HG02763 (cell line): ENCODE data around the gene GPC6.

Experiments used
- ATAC-seq: cut with Tn5 transposase; IDR thresholded peaks from one replicate; pipeline ENCODE4 v1.9.1; 2021; ENCODE audit warnings: mild to moderate bottlenecking, moderate library complexity; ENCODE audit not compliant: unreplicated experiment

GPC6 gene

DNA sequence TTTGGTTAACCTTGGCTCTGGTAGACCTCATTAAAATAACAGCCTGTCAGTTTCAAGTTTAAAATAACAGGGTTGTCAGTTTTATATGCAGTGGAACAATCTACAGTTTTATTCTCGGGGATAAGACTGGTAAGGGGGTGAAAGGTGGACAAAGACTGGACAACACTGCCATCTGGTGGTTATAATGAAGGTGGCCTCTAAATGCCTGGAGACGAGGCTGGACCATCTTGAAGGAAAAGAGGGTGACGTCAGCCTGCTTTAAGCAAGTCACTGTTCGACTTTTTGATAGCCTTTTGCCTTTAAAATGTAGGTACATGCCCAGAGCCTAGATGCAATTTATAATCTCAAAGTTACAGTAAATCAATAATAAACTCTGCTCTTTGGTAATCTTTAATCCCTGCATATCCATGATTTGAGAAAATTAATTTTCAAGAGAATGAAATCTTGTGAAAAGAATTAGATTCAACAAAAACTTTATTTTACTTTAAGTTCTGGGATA is 1135.9 kb downstream of the GPC6 start:
- peak; percentile 95 for ATAC-seq

GRCh38 chr13:94366677-94367076 is 1140.1 kb downstream of the GPC6 start:
- ATAC-seq, result no peak

DNA sequence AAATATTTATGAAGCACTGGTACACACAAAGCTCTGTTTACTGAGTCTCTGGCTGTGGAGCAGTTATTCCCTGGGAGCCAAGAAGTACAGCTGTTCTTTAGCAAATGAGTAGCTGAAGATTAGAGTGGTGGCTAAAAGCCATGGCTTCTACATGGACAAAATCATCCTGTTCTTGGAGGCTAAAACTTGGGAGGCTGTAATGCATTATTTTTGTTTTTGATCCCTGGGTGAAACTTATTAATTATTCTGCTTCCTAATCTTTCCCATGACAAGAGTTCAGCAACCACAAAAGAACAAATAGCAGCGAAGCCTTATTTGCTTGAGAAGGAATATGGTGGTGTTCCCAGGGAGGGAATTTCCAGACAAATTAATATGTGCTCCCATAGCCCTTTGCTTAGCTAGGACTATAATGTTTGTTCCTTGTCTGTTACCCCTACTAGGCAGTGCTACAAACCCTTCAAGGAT is 1143.4 kb downstream of the GPC6 start:
- ATAC-seq, result no peak

GRCh38 chr13:94371855-94372254 is 1145.2 kb downstream of the GPC6 start:
- ATAC-seq, result no peak

DNA sequence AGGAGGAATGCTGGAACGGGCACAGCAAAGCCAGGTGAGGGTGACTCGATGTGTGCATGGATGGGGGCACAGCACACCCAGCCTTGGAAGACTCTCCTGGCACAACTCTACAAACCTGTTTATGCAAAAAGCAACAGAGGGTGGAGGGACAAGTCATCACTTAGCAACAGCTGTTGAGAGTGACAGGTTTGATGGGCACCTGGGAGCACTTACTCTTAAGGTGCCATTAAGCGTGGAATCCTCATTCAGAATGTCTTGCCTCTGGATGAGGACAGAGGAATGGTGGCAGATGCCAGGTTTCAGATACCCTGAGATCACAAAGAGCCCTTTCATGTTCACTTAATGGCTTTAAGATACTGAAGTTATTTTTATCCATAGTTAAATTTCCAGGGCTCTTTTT is 1155.9 kb downstream of the GPC6 start:
- no peak for ATAC-seq

GRCh38 chr13:94382960-94383359 is 1156.4 kb downstream of the GPC6 start:
- no peak for ATAC-seq

- no peak for ATAC-seq
These were observed 1157.8 kb downstream of the GPC6 start for GRCh38 chr13:94384231-94384905.

DNA sequence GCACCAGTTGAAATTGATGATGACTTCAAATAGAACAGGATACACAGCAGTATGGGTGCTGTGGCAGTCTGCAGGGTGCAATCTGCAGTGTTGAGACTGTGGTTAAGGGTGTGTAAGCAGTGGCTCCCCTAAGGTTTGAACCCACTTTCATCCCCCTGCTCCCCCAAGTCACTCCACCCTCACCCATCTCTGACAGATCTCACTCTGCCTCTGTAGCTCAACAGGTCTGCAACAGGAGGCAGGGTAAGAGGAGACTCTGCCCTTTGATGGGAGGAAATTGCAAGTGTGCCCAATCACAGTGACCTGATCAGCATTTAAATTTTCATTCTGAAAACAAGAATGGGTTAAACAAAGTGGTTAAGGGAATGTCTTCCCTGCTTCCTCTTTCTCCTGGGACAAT is 1160.4 kb downstream of the GPC6 start:
- no peak for ATAC-seq

- no peak for ATAC-seq
These were observed 1163.2 kb downstream of the GPC6 start for GRCh38 chr13:94389604-94390351.

DNA sequence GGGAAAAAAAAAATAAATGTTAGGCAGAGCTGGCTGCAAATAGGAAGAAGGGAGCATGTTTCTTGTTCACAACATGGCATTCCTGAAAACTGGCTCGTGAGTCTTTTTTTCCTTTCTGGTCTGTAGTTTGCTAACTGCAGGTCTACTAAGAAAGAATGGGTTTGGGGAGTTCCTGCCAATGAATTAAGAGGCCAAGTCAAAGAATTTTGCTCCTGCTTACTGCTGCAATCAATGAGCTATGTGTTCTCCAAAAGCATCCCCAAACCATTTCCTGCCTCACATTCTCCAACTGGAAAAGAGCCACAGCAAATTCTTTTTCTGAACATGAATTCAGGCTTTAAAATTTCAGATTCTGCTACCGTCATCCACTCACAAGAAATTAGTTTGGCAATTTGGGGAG is 1164.3 kb downstream of the GPC6 start:
- no peak for ATAC-seq

DNA sequence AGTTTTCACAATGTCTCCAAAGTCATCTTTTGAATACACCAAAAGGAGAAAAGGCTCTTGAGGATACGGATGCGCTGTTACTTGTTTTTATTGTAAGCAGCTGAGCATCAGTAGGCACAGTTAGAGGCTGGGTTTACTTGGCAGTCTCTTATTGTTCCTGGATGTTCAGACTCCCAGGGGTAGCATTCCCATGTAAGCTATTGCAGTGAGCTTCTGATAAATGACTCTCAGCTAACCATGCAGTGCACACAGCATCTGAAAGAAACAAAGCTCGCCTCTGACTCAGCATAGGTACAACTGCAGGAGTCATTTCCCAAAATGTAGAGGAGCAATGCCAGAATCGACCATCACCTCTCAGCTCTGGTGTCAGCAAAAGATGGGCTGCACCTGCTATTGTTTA is 1168.1 kb downstream of the GPC6 start:
- ATAC-seq, result no peak

DNA sequence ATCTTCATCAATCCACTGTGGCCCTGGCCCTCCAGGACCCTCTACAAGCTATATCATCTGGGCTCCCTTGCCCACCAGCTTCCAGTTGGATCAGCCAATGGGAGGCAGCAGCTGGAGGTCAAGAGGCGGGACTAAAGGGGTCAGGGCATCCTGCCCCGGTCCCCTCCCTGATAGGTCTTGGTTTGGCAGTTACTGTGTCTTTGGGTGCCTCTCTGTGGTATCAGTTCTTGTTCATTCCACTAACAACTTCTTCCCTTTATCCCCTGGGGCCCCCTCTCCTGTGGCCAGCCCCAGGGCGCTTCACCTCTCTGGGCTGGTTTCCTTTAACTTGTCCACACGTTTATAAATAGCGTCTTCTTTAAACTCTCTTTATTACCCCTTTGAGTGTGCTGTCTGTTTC is 1169.3 kb downstream of the GPC6 start:
- no peak for ATAC-seq

- ATAC-seq, result no peak
These were observed 1173.2 kb downstream of the GPC6 start for GRCh38 chr13:94399812-94400211.

DNA sequence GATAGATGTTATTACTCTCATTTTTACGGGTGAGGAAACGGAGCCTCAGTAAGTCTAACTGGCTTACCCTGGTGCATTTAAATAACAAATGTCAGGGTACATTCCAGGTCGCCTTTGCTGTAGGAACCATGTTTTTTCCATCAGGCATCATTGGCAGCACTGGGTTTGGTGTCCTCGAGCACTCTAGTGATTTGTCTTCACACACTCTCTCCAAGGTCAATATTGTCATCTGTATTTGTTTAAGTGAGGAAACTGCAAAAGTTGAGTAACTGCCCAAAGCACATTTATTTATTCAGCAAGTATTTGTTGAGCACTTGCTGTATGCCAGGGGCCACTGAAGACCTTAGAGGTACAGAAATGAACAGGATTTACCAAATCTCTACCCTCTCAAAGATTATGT is 1174.3 kb downstream of the GPC6 start:
- ATAC-seq, result no peak

GRCh38 chr13:94408314-94409036 is 1181.9 kb downstream of the GPC6 start:
- no peak for ATAC-seq

DNA sequence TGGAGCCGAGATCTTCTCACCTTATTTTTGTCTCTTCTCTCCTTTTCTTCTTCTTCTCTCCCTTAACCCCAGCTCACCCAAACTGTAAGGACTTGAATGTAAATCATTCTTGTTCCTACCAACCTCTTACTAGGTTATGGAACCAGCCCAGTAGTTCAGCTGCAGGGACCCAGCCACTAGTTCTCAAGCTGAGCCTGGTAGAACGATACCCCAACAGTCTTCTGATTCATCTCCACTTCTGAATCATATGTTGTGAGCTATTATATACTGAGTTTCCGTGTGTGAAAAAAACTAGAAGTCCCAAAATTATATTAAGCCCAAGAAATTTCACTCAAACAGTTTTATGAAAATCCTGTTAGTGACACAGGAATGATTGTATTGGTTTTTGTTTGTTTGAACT is 1185.1 kb downstream of the GPC6 start:
- ATAC-seq, result no peak

DNA sequence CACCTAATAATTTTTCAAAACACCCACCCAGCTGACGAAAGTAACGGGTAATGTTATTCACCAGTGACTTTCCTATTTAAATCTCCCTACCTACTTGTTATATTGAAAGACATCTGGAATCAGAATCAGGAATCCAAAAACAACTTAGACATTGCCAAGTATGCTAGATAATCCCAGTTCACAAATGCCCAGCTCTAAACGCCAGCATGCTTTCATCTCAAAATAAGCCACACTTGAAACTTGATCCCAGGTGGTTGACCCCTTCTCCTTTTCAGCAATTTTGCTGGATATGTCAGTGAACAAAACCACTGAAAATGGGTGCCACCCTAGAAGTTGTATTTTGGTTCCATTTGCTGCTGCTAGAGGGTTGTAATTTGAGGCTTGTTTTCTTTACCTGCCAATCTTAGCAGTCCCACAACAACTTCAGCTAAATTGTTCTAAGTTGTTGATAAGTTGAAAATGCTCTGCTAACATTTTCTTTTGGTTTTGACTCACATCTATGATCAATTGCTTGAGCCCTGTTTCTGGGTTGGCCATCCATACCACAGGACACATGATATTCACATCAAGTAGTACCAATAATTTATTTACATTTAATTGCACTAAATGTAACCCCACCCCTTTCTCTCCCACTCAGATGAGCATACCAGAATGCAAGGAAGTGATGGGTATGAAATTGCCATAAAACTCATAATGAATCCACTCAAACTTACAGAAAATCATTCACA is 1186.4 kb downstream of the GPC6 start:
- no peak for ATAC-seq

GRCh38 chr13:94413598-94413944 is 1187.0 kb downstream of the GPC6 start:
- ATAC-seq, result no peak

- no peak for ATAC-seq
These were observed 1187.5 kb downstream of the GPC6 start for GRCh38 chr13:94414141-94414540.

DNA sequence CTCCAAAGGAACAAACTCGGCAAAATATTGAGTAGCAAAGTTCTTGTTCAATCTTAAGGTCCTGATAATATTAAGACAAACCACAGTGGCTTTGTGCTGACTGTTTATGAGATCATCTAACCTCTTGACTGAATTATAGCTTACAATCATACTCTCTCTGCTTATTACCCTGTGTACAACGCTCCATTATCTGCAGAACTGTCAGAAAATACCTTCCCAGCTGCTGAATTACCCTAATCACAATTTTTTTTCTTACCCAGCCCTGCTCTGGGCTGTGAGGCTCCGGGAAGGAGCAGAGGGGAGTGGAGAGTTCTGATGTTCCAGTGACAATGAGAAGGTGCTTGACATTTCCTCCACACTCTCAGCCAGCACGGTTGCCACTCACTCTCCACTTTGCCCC is 1188.1 kb downstream of the GPC6 start:
- no peak for ATAC-seq
